AML-193 (cell line): ENCODE measurements around the gene TIMM23B.
"Not testable (repeated sequence)": the region's sequence is repeated elsewhere in the genome, so short reads cannot be mapped to it uniquely, and the experiment has no call there.

Experiments used
- DNase-seq, 2 experiments: peaks; one replicate each; lab custom pipeline; 2025; lab: John Stamatoyannopoulos, UW

TIMM23B gene

DNA sequence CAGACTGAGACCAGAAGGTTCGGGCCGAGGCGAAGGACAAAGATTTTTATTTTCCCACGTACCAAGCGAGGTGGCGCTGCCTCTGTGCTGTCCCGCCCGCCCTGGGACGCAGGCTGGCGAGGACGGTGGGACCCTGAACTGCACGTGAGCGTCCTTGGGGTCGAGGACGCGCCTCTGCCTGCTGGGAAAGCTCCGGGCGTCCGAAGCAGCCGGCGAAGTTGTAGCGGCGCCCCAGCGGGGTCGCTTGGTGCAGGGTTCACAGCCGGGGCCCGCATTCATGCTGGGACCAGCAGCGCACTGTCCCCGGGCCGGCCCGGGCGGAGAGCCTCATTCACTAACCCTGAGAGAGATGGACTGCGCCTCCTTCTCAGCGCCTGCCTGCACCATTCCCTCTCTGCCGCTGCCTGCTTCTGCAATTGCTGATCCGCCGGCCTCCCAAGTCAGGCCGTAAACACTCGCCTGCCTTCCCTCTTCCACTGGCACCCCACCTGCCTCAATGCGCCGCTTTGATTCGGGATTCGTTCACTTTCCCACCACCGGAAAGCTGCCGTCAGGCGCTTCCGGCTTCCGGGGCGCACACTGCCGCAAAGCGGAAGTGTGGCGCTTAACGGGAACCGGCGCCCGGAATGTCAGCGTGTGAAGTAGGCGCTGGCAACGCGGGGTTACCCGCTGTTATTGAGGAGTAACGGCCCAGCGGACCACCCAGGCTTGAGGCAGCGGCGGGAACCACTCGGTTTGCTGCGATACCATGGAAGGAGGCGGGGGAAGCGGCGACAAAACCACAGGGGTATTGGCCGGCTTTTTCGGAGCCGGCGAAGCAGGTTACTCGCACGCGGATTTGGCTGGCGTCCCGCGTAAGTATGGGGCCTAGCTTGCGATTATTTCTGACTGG, at the start of gene TIMM23B, which contains the start of gene PARG:
Gene TIMM23B, plus strand, starts transcription at position 607 of the 892 bp plus-strand sequence. Its CDS starts 142 bp downstream, at position 749.
Gene PARG, minus strand, starts transcription at position 581 of the 892 bp plus-strand sequence. Its CDS starts 302 bp downstream, at position 279.
- DNase-seq = peak; percentile 46 to 51

- DNase-seq = not testable (repeated sequence)
Observed at GRCh38 chr10:49899999-49900398, 41.9 kb upstream of the TIMM23B start.

DNA sequence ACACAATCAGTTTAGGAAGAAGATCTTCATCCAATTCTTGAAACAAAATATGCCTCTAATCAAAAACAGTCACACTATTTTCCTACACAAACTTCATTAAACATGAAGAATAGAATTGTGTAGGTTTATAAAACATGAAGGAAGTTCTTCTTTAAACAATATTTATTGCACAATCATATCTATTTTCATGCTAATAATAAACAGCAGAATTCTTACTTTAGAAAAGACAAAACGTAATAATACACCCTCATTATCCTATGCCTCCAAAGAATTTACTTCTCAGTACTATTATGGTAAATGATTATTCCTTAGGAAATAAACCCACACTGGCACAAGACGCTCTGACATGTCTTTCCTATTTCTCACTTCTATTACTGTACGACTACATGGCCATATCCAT, 41.4 kb upstream of the TIMM23B start:
- not testable (repeated sequence) for DNase-seq

DNA sequence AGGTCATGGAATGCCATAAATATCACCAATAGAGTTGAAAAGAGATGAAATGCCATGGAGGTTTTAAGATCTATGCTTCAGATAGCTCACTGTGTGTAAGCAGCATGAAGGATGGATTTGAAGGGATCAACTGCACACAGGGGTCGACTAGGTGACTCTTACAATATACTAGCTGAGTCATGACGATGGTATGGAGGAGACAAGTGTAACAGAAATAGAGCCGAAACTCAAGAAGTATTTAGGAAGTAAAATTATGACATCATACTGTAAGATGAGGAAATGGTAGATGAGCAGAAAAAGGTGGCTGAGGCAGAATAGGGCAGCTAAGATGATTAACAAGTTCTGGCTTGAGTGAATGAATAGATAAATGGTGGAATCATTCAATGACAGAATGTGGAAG, 38.0 kb upstream of the TIMM23B start:
- DNase-seq = not testable (repeated sequence)

DNA sequence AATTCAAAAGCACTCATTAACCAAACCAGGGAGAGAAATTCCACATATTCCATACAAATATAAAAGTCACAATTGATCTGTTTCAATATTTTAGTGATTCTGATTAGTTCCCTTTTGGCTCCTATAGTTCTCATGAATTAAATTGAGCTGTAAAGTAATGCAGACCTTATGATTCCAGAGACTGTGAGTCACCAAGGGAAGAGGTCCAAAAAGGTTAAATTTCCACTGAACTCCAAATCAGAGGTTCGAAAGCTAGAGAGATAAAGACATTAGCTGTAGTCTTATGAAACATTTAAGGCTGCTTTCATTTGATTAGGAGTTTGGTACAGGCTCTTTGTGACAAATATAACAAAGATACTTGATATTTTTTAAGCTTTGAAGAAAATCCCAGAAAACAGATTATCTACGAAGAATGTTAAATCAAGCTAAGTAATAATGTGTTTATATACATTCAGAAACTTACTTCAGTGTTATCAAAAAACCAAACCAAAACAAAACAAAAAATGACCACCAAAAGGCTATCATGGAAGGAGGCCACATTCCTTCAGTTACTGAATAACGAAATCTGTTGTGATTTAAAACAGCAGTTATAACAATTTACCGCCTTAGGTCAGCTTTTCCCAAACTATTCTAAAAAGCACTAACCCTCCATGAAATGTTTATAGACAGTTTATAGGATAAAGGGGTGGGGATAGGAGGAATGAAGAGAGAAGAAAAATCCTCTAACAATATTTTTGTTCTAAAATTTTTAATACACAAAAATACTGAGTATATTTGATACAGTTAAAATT, 33.4 kb upstream of the TIMM23B start:
- not testable (repeated sequence) for DNase-seq

DNA sequence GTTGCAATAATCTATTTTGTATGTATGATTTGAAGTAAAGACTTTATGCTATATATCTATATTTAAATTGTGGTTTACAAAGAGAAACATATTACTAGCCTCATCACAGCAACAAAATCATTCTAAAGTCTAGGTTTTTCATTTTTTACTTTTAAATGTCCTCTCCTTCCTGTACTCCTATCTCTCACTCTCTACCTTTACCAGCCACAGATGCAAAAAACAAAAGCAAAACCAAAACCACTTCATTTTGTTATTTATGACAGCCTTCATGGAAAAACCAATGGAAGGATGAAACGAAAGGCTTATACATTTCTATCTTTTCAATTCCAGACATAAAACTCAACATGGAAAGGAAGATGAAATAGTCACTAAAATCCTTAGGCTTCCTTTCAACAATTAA, 31.6 kb upstream of the TIMM23B start:
- DNase-seq = not testable (repeated sequence)

DNA sequence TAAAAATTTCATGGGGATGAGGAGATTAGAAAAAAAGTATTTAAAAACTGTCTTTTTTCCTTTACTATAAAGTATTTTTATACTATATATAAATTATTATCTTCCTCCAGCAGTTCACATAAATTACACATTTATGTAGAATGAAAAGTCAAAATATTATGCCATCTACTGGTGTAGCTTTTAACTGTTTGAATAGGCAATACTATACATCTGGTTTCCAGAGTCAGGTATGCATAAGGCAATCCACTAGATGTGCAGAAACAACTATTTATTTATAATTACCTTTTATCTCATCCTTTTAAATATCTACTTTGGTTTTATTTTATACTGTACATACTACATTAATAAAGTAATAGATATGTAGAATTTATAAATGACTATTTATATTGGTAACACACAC, 25.4 kb upstream of the TIMM23B start:
- DNase-seq = not testable (repeated sequence)

- DNase-seq = not testable (repeated sequence)
Observed at GRCh38 chr10:49917927-49918326, 23.9 kb upstream of the TIMM23B start.

GRCh38 chr10:49922041-49922440, 19.8 kb upstream of the TIMM23B start:
- DNase-seq = not testable (repeated sequence)

DNA sequence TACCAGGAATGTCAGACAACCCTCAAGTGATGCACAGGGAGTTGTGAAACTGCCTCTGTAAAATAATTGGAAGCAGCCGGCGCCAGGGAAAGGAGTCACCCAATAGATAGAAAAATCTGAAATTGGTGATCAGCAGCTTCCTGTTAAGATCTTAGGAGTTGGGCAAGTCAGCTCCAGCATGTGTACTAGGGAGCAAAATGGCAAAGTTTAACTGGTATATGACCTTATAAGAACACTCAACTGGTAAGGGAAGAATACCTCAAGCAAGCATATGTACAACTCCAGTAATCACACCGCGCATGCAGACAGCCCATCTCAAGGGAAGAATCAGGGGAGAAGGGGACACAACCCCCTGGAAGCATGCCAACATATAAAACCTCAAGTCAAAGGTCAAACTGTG, 18.3 kb upstream of the TIMM23B start:
- not testable (repeated sequence) for DNase-seq

GRCh38 chr10:49931276-49931675, 10.6 kb upstream of the TIMM23B start:
- DNase-seq = not testable (repeated sequence)

DNA sequence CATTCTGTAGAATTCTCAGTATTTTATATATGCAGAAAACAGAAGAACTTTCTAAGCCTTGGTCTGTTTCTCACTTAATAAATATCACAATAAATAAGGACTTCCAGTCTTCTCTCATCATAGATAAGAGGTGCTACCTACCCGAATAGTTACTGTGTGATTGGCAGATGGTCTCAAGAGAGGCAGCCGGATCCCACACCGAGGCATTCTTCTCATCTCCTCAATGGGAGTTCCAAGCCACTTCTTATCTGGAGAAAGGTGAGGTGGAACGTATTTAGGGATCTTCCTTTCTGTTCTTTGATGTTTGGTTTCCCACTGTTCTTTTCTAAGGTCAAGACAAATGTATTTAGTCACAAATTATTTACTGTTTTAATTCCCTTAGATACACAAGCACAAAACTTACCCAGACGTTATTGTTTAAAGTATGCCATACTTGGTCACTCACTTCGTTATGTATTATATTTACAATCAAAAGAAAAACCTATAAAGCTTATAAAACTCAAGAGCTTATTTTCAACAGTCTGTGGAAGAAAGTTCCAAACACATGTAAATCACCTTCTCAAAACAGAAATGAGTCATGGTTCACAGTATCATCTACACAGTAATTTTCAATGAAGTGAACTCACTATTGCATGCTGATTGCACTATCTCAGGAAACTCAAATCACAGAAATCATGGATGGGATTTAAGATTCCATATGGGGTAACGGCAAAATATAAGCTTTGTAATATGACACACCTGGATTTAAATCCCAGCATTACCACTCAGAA, 9.7 kb upstream of the TIMM23B start:
- not testable (repeated sequence) for DNase-seq

DNA sequence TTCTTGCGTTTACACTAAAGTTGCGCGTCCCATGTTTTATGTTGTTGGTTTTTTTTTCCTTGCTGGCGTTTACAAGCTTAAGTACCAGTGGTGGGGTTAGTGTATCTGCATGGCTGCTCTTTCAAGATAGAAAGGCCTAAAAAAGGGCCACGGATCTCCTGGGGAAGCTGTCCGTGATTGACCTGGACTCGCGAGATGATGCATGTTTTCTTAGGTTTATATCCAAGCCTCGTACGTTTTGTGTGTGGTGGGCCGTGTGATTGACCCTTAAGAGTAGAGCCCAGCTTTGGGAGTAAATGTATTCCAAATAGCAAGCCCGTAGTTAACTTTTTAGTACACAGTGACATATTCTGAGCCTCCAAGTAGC, 469 bp downstream of the TIMM23B start:
- not testable (repeated sequence) for DNase-seq

DNA sequence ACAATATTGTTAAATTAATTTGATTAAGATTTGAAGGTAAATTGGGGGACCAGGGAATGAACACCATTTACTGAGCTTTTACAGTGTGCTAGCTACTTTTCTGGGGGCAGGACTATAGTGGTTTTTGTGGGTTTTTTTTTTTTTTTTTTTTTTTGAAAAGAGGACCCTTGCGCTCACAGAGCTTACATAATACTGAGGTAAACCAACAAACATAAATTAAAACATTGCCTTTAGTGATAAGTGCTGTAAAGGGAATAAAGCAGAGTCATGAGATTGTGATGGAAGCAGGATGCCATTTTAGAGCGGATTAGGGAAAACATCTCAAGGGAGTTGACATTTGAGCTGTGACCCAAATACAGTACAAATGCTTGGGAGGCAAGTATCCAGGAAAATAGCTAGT, 1.8 kb downstream of the TIMM23B start:
- DNase-seq = not testable (repeated sequence)

- not testable (repeated sequence) for DNase-seq
Observed at GRCh38 chr10:49948142-49948541, 6.3 kb downstream of the TIMM23B start.

DNA sequence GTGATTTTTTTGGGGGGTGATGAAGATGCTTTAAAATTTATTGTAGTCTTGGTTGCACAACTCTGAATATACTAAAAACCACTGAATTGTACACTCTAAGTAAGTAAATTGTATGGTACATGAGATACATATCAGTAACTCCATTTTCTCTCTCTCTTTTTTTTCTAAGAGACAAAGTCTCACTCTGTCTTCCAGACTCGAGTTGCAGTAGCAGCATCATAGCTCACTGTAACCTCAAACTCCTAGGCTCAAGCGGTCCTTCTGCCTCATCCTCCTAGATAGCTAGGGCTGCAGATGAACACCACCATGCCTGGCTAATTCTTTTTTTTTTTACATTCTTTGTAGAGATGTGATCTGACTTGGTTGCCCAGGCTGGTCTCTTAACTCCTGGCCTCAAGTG, 6.9 kb downstream of the TIMM23B start:
- not testable (repeated sequence) for DNase-seq

GRCh38 chr10:49952006-49952405, 10.2 kb downstream of the TIMM23B start:
- not testable (repeated sequence) for DNase-seq

GRCh38 chr10:49953122-49953521, 11.3 kb downstream of the TIMM23B start:
- peak in 1 of 2 experiments; percentile 6 for DNase-seq

- DNase-seq = not testable (repeated sequence)
Observed at GRCh38 chr10:49970331-49970857, 28.5 kb downstream of the TIMM23B start.

- not testable (repeated sequence) for DNase-seq
Observed at GRCh38 chr10:49971466-49971865, 29.6 kb downstream of the TIMM23B start.

GRCh38 chr10:49972094-49972493, 30.2 kb downstream of the TIMM23B start:
- DNase-seq = not testable (repeated sequence)
